22Rv1 (cell line): ENCODE data around the gene CHD2.

ENCODE experiments used
- H3K27ac ChIP-seq: fragments of 450-650 bp; 2 replicates; pipeline ENCODE4 v1.5.1; 2017
- CTCF ChIP-seq: fragments of 450-650 bp; IDR thresholded peaks from 2 replicates; pipeline ENCODE4 v1.5.1; 2017; ENCODE audit warnings: mild to moderate bottlenecking
- ZFX ChIP-seq: fragments of 450-650 bp; IDR thresholded peaks from 2 replicates; pipeline ENCODE4 v1.6.1; 2017; ENCODE audit warnings: antibody characterized with exemption, borderline replicate concordance

The CHD2 gene

GRCh38 chr15:92979011-92979701 lies 79.0 kb downstream of the CHD2 start:
- H3K27ac ChIP-seq = no peak overlapping the region

GRCh38 chr15:92981333-92981732 lies 81.2 kb downstream of the CHD2 start:
- no peak overlapping the region for H3K27ac ChIP-seq
- TF ChIP-seq ZFX = no peak
- TF ChIP-seq CTCF = no peak

More at GRCh38 chr15:92979011-92979701, 79.0 kb downstream of the CHD2 start:
- TF ChIP-seq ZFX (no peak), CTCF (no peak)

- no peak for TF ChIP-seq ZFX
- TF ChIP-seq CTCF = no peak
- H3K27ac ChIP-seq = no peak overlapping the region
These were observed 84.0 kb downstream of the CHD2 start for GRCh38 chr15:92984161-92984560.

GRCh38 chr15:92989470-92989869 lies 89.3 kb downstream of the CHD2 start:
- TF ChIP-seq ZFX (no peak), CTCF (no peak)
- no peak overlapping the region for H3K27ac ChIP-seq

- no peak for TF ChIP-seq ZFX
- no peak for TF ChIP-seq CTCF
These were observed 89.9 kb downstream of the CHD2 start for GRCh38 chr15:92990031-92990430.

GRCh38 chr15:92992720-92993119 lies 92.6 kb downstream of the CHD2 start:
- no peak for TF ChIP-seq ZFX
- TF ChIP-seq CTCF = no peak
- no peak overlapping the region for H3K27ac ChIP-seq

More at GRCh38 chr15:92990031-92990430, 89.9 kb downstream of the CHD2 start:
- no peak overlapping the region for H3K27ac ChIP-seq

- H3K27ac ChIP-seq = no peak overlapping the region
- TF ChIP-seq CTCF (no peak), ZFX (no peak)
These were observed 97.7 kb downstream of the CHD2 start for GRCh38 chr15:92997821-92998220.
